K562 (cell line): ENCODE data around the gene TTC21A.

Experiments used
- ATF3 ChIP-seq, 2 experiments: fragments of 450-650 bp in 1 of 2; sonication (generic) in 1 of 2; formaldehyde crosslinking in 1 of 2; IDR thresholded peaks in 1 of 2; conservative IDR thresholded peaks in 1 of 2; 2 replicates each; pipeline versions ENCODE4 v1.6.1 to v1.8.1; 2016 to 2023; ENCODE audit warnings: mild to moderate bottlenecking in 2 of 2, moderate library complexity in 2 of 2, inconsistent platforms in 1 of 2, missing genetic modification reagents in 1 of 2
- BRF1 ChIP-seq: IDR thresholded peaks from 3 replicates; pipeline ENCODE4 v1.6.1; 2011; ENCODE audit warnings: borderline replicate concordance, mild to moderate bottlenecking; ENCODE audit not compliant: insufficient read length; ENCODE audit errors: extremely low read depth
- EZH2 ChIP-seq: IDR thresholded peaks from 2 replicates; pipeline ENCODE4 v1.6.1; 2012; ENCODE audit warnings: low read depth, mild to moderate bottlenecking, inconsistent platforms, low read length, borderline replicate concordance
- HDGF ChIP-seq: fragments of 450-650 bp; IDR thresholded peaks from 2 replicates; pipeline ENCODE4 v1.6.1; 2016
- NRF1 ChIP-seq, 2 experiments: fragments of 450-650 bp; IDR thresholded peaks in 1 of 2; conservative IDR thresholded peaks in 1 of 2; 2 replicates each; pipeline ENCODE4 v1.6.1; 2014; ENCODE audit warnings: mild to moderate bottlenecking in 2 of 2
- POLR2AphosphoS5 ChIP-seq: IDR thresholded peaks from 2 replicates; pipeline ENCODE4 v1.6.1; 2011; ENCODE audit warnings: mild to moderate bottlenecking, low read depth, low read length, moderate library complexity; ENCODE audit not compliant: control insufficient read depth, insufficient read depth
- SP2 ChIP-seq: IDR thresholded peaks from 2 replicates; pipeline ENCODE4 v1.6.1; 2011; ENCODE audit warnings: mild to moderate bottlenecking, low read depth, low read length, moderate library complexity; ENCODE audit not compliant: poor library complexity, severe bottlenecking; ENCODE audit errors: extremely low read depth
- TBP ChIP-seq: optimal IDR thresholded peaks from 2 replicates; pipeline ENCODE3; 2011; ENCODE audit warnings: low read depth, low read length, improper control_type of control experiment
- ZBTB7A ChIP-seq: IDR thresholded peaks from 2 replicates; pipeline ENCODE4 v1.6.1; 2011; ENCODE audit warnings: low read depth, mild to moderate bottlenecking, low read length, moderate library complexity, borderline replicate concordance; ENCODE audit not compliant: control insufficient read depth
- ZNF175 ChIP-seq: fragments of 200-800 bp; sonication (Bioruptor generic); IDR thresholded peaks from 2 replicates; pipeline ENCODE4 v1.6.1; 2016; ENCODE audit warnings: low read depth, mild to moderate bottlenecking, missing genetic modification characterization, missing compliant biosample characterization
- ZNF224 ChIP-seq: sonication (generic); formaldehyde crosslinking; IDR thresholded peaks from 2 replicates; pipeline ENCODE4 v1.8.0; 2022; ENCODE audit warnings: mild to moderate bottlenecking, missing genetic modification reagents

GRCh38 chr3:39114456-39114855 is 7.0 kb downstream of the TTC21A start:
- TF ChIP-seq NRF1 (conservative IDR thresholded peaks at IDR 0.05 in 1 of 2, IDR thresholded peaks at IDR 0.05 in 1 of 2) = no peak
- no peak for TF ChIP-seq EZH2
- no peak for TF ChIP-seq SP2
- no peak for TF ChIP-seq BRF1
- TF ChIP-seq POLR2AphosphoS5 = no peak
- TF ChIP-seq HDGF = no peak
- TF ChIP-seq ZBTB7A = no peak
- no peak for TF ChIP-seq ZNF175
- no peak for TF ChIP-seq ATF3 (IDR thresholded peaks at IDR 0.05)
- no peak for TF ChIP-seq ATF3 (CRISPR knock-in tag; conservative IDR thresholded peaks at IDR 0.05)
- no peak for TF ChIP-seq ZNF224 (CRISPR knock-in tag)
- no peak for TF ChIP-seq TBP
